Endothelial cell of umbilical vein (primary cell): ENCODE data around the gene RPH3AL. TPM values are rescaled to one million over a fixed set of nuclear protein-coding genes. Genes with fewer than 3 reads are reported as not detected.
A peak's percentile ranks its signal among the peaks of the same experiment; 100 is the strongest.

Experiments used
- BruUV-seq: library from RNA; stranded (reverse); fragments of 400-500 nt; replicated peaks from 2 replicates; lab custom pipeline; 2021; lab: Mats Ljungman, UMichigan
- CTCF ChIA-PET: fragments of 300-600, 350-600 bp; sonication (Branson Sonifier 250); formaldehyde crosslinking; loops from one replicate; lab custom pipeline; 2021; ENCODE audit warnings: antibody characterized with exemption, inconsistent platforms; lab: Charles Lee
- POLR2A ChIA-PET: fragments of 300-600, 350-600 bp; sonication (Branson Sonifier 250); formaldehyde crosslinking; loops from one replicate; lab custom pipeline; 2021; ENCODE audit warnings: antibody characterized with exemption, inconsistent platforms; lab: Charles Lee
- DNase-seq: peaks from one replicate; pipeline ENCODE4 v3.0.0-alpha.2; 2011; ENCODE audit warnings: low read depth, low spot score
- FAIRE-seq: peaks from 2 replicates; lab custom pipeline; 2011; peaks lifted over from hg19 to GRCh38; lab: Jason Lieb, UNC
- H2AFZ ChIP-seq: 2 replicates; pipeline ENCODE4 v1.6.0; 2012; ENCODE audit warnings: low read depth, low read length, control low read depth, inconsistent platforms
- H3K27ac ChIP-seq: 2 replicates; pipeline ENCODE4 v1.5.1; 2011; ENCODE audit warnings: low read depth, mild to moderate bottlenecking, control low read depth, low read length, moderate library complexity; ENCODE audit not compliant: insufficient read depth
- H3K27me3 ChIP-seq, 2 experiments: 2 replicates each; pipeline versions ENCODE4 v1.6.0 to v1.6.1; 2011; ENCODE audit warnings: low read length in 2 of 2, mixed read lengths in 1 of 2; ENCODE audit not compliant: control insufficient read depth in 2 of 2, insufficient read depth in 2 of 2
- H3K36me3 ChIP-seq, 2 experiments: 2 replicates in 1 of 2; 3 replicates in 1 of 2; pipeline ENCODE4 v1.5.1; 2011; ENCODE audit warnings: low read length in 2 of 2, mild to moderate bottlenecking in 1 of 2, moderate library complexity in 1 of 2; ENCODE audit not compliant: control insufficient read depth in 2 of 2, insufficient read depth in 2 of 2; ENCODE audit errors: extremely low read depth in 1 of 2
- H3K4me1 ChIP-seq: 3 replicates; pipeline ENCODE4 v1.5.1; 2011; ENCODE audit warnings: mild to moderate bottlenecking, low read length; ENCODE audit not compliant: control insufficient read depth, insufficient read depth; ENCODE audit errors: extremely low read depth
- H3K4me2 ChIP-seq: 2 replicates; pipeline ENCODE4 v1.6.1; 2011; ENCODE audit warnings: low read length, control low read depth, mixed read lengths; ENCODE audit not compliant: insufficient read depth
- H3K4me3 ChIP-seq, 3 experiments: fragments of 200-600 bp in 1 of 3; sonication (generic), shearing (Covaris generic) in 1 of 3; replicated peaks in 1 of 3; 2 replicates each; pipeline ENCODE4 v1.5.1; 2011 to 2016; ENCODE audit warnings: control low read depth in 3 of 3, low read length in 3 of 3, mild to moderate bottlenecking in 2 of 3, inconsistent platforms in 1 of 3, low read depth in 1 of 3, moderate library complexity in 1 of 3; ENCODE audit not compliant: insufficient read depth in 1 of 3
- H3K79me2 ChIP-seq: 2 replicates; pipeline ENCODE4 v1.6.0; 2012; ENCODE audit warnings: low read length, inconsistent platforms; ENCODE audit not compliant: control insufficient read depth, insufficient read depth
- H3K9ac ChIP-seq: replicated peaks from 2 replicates; pipeline ENCODE3; 2011; ENCODE audit warnings: low read length, control low read depth; ENCODE audit not compliant: insufficient read depth; ENCODE audit errors: extremely low read depth
- H3K9me1 ChIP-seq: replicated peaks from 3 replicates; pipeline ENCODE4 v1.6.0; 2011; ENCODE audit warnings: mild to moderate bottlenecking, low read length; ENCODE audit not compliant: control insufficient read depth, insufficient read depth; ENCODE audit errors: extremely low read depth
- H3K9me3 ChIP-seq: replicated peaks from 2 replicates; pipeline ENCODE4 v1.5.1; 2012; ENCODE audit warnings: low read length, inconsistent platforms; ENCODE audit not compliant: control insufficient read depth, insufficient read depth
- H4K20me1 ChIP-seq: replicated peaks from 2 replicates; pipeline ENCODE3; 2011; ENCODE audit warnings: mild to moderate bottlenecking, low read length; ENCODE audit not compliant: control insufficient read depth, insufficient read depth; ENCODE audit errors: extremely low read depth
- CTCF ChIP-seq, 2 donors: IDR thresholded peaks; 1 replicate in 1 of 2; 2 replicates in 1 of 2; pipeline ENCODE4 v1.5.1; 2011; ENCODE audit warnings: low read length in 2 of 2, mild to moderate bottlenecking in 2 of 2, moderate library complexity in 2 of 2, control low read depth in 1 of 2, inconsistent platforms in 1 of 2, low read depth in 1 of 2; ENCODE audit not compliant: insufficient read depth in 1 of 2; ENCODE audit errors: extremely low read depth in 1 of 2
- EZH2 ChIP-seq: IDR thresholded peaks from 2 replicates; pipeline ENCODE4 v1.6.1; 2012; ENCODE audit warnings: borderline replicate concordance, low read depth, mild to moderate bottlenecking, moderate library complexity, low read length, inconsistent platforms; ENCODE audit not compliant: severe bottlenecking
- FOS ChIP-seq: IDR thresholded peaks from 2 replicates; pipeline ENCODE4 v1.6.1; 2011; ENCODE audit warnings: mild to moderate bottlenecking, low read length, moderate library complexity, borderline replicate concordance; ENCODE audit not compliant: insufficient read depth
- GATA2 ChIP-seq: IDR thresholded peaks from 2 replicates; pipeline ENCODE4 v1.7.0; 2011; ENCODE audit warnings: low read depth, mild to moderate bottlenecking, moderate library complexity, mixed read lengths, low read length; ENCODE audit not compliant: insufficient read length, insufficient read depth
- JUN ChIP-seq: IDR thresholded peaks from 2 replicates; pipeline ENCODE4 v1.6.1; 2011; ENCODE audit warnings: borderline replicate concordance, low read depth; ENCODE audit not compliant: insufficient read length, insufficient read depth
- MAX ChIP-seq: IDR thresholded peaks from 2 replicates; pipeline ENCODE4 v1.6.1; 2011; ENCODE audit not compliant: insufficient read depth, insufficient read length
- MYC ChIP-seq: IDR thresholded peaks from one replicate; pipeline ENCODE4 v1.6.1; 2011; ENCODE audit warnings: mild to moderate bottlenecking, low read depth, low read length
- POLR2A ChIP-seq: IDR thresholded peaks from 2 replicates; pipeline ENCODE4 v1.6.1; 2012; ENCODE audit warnings: low read depth, mild to moderate bottlenecking, control low read depth, low read length
- POLR2AphosphoS5 ChIP-seq: IDR thresholded peaks from 2 replicates; pipeline ENCODE4 v1.6.1; 2012; ENCODE audit warnings: low read depth, mild to moderate bottlenecking, control low read depth, low read length, moderate library complexity; ENCODE audit not compliant: insufficient read depth
- dilution Hi-C: fragments of 300-500 bp; cut with MboI; formaldehyde crosslinking; loops from one replicate; pipeline ENCODE4 v1.15.0; 2019; ENCODE audit warnings: low sequenced_read_pairs; ENCODE audit not compliant: extremely low pct_ligation_motif_present
- intact Hi-C: fragments of 100-400 bp; cut with micrococcal nuclease; formaldehyde crosslinking; loops from one replicate; pipeline ENCODE4 v1.10.0; 2022
- polyA plus RNA-seq, 4 experiments: library from polyadenylated mRNA; depleted of rRNA in 3 of 4; stranded (reverse) in 3 of 4; unstranded in 1 of 4; fragments of >200 nt; gene quantifications; 2 replicates each; pipeline versions ENCODE4 v1.2.1 to v1.2.3, GENCODE V29; 2011 to 2012; ENCODE audit warnings: missing spikeins in 1 of 4
- total RNA-seq: library from RNA; stranded (reverse); gene quantifications from 2 replicates; pipeline ENCODE4 v1.2.3, GENCODE V29; 2021

The RPH3AL gene
- total and polyA plus RNA-seq, 2 donors (not counting 3 experiments of a cell fraction or from before 2014, with no cell fraction given), result 4.1 to 7.0 TPM

GRCh38 chr17:247767-248166 lies 104.8 kb downstream of the RPH3AL start:
- Histone ChIP-seq H3K4me1 (peaks cover 10% of the 10 kb centered on the region), H2AFZ (no peak overlapping the region), H3K27me3 (no peaks in the 10 kb centered on the region), H3K27ac (no peak overlapping the region), H3K4me3 (no peak overlapping the region), H3K4me2 (no peak overlapping the region), H3K9me1 (no peaks in the 10 kb centered on the region), H3K79me2 (no peaks in the 10 kb centered on the region), H4K20me1 (no peaks in the 10 kb centered on the region), H3K9ac (no peak overlapping the region), H3K36me3 (no peaks in the 10 kb centered on the region), H3K9me3 (no peaks in the 10 kb centered on the region)
- intact Hi-C loops, result no loop called here
- POLR2A ChIA-PET, result no interaction called here
- no peak for DNase-seq
- peak; percentile 35 for FAIRE-seq
- dilution Hi-C loops, result no loop called here
- TF ChIP-seq MAX (no peak), EZH2 (no peak), GATA2 (no peak), MYC (no peak), FOS (no peak), CTCF (IDR thresholded peaks at IDR 0.05; ENCODE audit: extremely low read depth in 1 of 2, insufficient read depth in 1 of 2, low read depth in 1 of 2, low read length in 2 of 2) (no peak), POLR2A (no peak), JUN (no peak), POLR2AphosphoS5 (no peak)
- CTCF ChIA-PET, result interaction anchor here (1.3 kb wide), 1 partner anchor 17 kb away, joined by 3 read pairs; no protein-coding TSS in a partner anchor
- no TSS peak for BruUV-seq
